GM12878 (cell line): Measurements from ENCODE around the gene NKAIN2. TPM values are rescaled to one million over a fixed set of nuclear protein-coding genes. Genes with fewer than 3 reads are reported as not detected.

ENCODE experiments used
- BCLAF1 ChIP-seq: fragments of 450-650 bp; IDR thresholded peaks from 2 replicates; pipeline ENCODE4 v1.6.1; 2017; ENCODE audit warnings: antibody characterized with exemption, mild to moderate bottlenecking, moderate library complexity
- BHLHE40 ChIP-seq, 2 experiments: fragments of 450-650 bp in 1 of 2; IDR thresholded peaks; 2 replicates each; pipeline ENCODE4 v1.6.1; 2011 to 2017; ENCODE audit warnings: low read depth in 2 of 2, borderline replicate concordance in 1 of 2, improper control_type of control experiment in 1 of 2, low read length in 1 of 2, mild to moderate bottlenecking in 1 of 2
- BRCA1 ChIP-seq: IDR thresholded peaks from 2 replicates; pipeline ENCODE4 v1.6.1; 2011; ENCODE audit warnings: low read depth, low read length, improper control_type of control experiment
- KLF5 ChIP-seq: fragments of 450-650 bp; IDR thresholded peaks from 2 replicates; pipeline ENCODE4 v1.6.1; 2014; ENCODE audit warnings: mild to moderate bottlenecking; ENCODE audit not compliant: partially characterized antibody
- MAX ChIP-seq: IDR thresholded peaks from 2 replicates; pipeline ENCODE4 v1.6.1; 2012; ENCODE audit warnings: low read depth, low read length, improper control_type of control experiment
- NFIC ChIP-seq: IDR thresholded peaks from 2 replicates; pipeline ENCODE4 v1.6.1; 2012; ENCODE audit warnings: low read depth, mild to moderate bottlenecking, inconsistent platforms, low read length, moderate library complexity
- PAX5 ChIP-seq: IDR thresholded peaks from 2 replicates; pipeline ENCODE4 v1.6.1; 2011; ENCODE audit warnings: low read depth, low read length, borderline replicate concordance
- RB1 ChIP-seq: fragments of 450-650 bp; formaldehyde crosslinking; IDR thresholded peaks from 2 replicates; pipeline ENCODE4 v1.6.1; 2017; ENCODE audit warnings: mild to moderate bottlenecking, borderline replicate concordance
- RCOR1 ChIP-seq: conservative IDR thresholded peaks from 2 replicates; pipeline ENCODE4 v1.6.1; 2012; ENCODE audit warnings: low read depth, low read length, improper control_type of control experiment
- SRF ChIP-seq, 2 experiments: IDR thresholded peaks; 2 replicates each; pipeline ENCODE4 v1.6.1; 2011; ENCODE audit warnings: low read depth in 2 of 2, low read length in 2 of 2, mild to moderate bottlenecking in 1 of 2, moderate library complexity in 1 of 2
- TARDBP ChIP-seq: IDR thresholded peaks from 2 replicates; pipeline ENCODE4 v1.6.1; 2016; ENCODE audit warnings: borderline replicate concordance
- ZNF384 ChIP-seq: IDR thresholded peaks from 2 replicates; pipeline ENCODE4 v1.6.1; 2012; ENCODE audit warnings: low read depth, mild to moderate bottlenecking, low read length, improper control_type of control experiment, borderline replicate concordance
- polyA plus RNA-seq, 11 experiments: library from polyadenylated mRNA; depleted of rRNA in 4 of 11; unstranded in 6 of 11; stranded (reverse) in 5 of 11; fragments of >200 nt; fragmentation: Nextera tagmentation in 4 of 11; fragmentation: Illumina TruSeq in 1 of 11; extraction: Ambion mirVana in 4 of 11; extraction: Trizol in 1 of 11; gene quantifications; 1 replicate in 1 of 11; 2 replicates in 10 of 11; pipeline versions ENCODE4 v1.2.1 to v1.2.3, GENCODE V29; 2011 to 2016; ENCODE audit warnings: inconsistent platforms in 2 of 11, missing spikeins in 2 of 11, low read depth in 1 of 11
- total RNA-seq, 4 experiments: library from RNA; depleted of rRNA in 3 of 4; stranded (reverse); fragments of >200 nt in 3 of 4; fragmentation: Illumina TruSeq in 1 of 4; extraction: Trizol in 1 of 4; gene quantifications; 2 replicates each; pipeline versions ENCODE4 v1.2.1 to v1.2.3, GENCODE V29; 2013 to 2021
- TF ChIP-seq, protein P1 (sequence below): IDR thresholded peaks from 2 replicates; pipeline ENCODE4 v1.6.1; 2012; ENCODE audit warnings: improper control_type of control experiment, low read depth, low read length; ENCODE audit not compliant: insufficient replicate concordance
- TF ChIP-seq, protein P2 (sequence below): fragments of 150-350 bp; IDR thresholded peaks from 2 replicates; pipeline ENCODE4 v1.6.1; 2016; ENCODE audit warnings: low read depth, low read length
- TF ChIP-seq, protein P3 (sequence below): fragments of 450-650 bp; IDR thresholded peaks from 2 replicates; pipeline ENCODE4 v1.6.1; 2014; ENCODE audit warnings: mild to moderate bottlenecking

NKAIN2 gene
- total and polyA plus RNA-seq, 10 of the 15 experiments (the other 5 are each of a cell fraction or from before 2014, with no cell fraction given), result not detected

GRCh38 chr6:123925350-123925749, 121.7 kb downstream of the NKAIN2 start (continued):
- TF ChIP-seq, protein P1, sequence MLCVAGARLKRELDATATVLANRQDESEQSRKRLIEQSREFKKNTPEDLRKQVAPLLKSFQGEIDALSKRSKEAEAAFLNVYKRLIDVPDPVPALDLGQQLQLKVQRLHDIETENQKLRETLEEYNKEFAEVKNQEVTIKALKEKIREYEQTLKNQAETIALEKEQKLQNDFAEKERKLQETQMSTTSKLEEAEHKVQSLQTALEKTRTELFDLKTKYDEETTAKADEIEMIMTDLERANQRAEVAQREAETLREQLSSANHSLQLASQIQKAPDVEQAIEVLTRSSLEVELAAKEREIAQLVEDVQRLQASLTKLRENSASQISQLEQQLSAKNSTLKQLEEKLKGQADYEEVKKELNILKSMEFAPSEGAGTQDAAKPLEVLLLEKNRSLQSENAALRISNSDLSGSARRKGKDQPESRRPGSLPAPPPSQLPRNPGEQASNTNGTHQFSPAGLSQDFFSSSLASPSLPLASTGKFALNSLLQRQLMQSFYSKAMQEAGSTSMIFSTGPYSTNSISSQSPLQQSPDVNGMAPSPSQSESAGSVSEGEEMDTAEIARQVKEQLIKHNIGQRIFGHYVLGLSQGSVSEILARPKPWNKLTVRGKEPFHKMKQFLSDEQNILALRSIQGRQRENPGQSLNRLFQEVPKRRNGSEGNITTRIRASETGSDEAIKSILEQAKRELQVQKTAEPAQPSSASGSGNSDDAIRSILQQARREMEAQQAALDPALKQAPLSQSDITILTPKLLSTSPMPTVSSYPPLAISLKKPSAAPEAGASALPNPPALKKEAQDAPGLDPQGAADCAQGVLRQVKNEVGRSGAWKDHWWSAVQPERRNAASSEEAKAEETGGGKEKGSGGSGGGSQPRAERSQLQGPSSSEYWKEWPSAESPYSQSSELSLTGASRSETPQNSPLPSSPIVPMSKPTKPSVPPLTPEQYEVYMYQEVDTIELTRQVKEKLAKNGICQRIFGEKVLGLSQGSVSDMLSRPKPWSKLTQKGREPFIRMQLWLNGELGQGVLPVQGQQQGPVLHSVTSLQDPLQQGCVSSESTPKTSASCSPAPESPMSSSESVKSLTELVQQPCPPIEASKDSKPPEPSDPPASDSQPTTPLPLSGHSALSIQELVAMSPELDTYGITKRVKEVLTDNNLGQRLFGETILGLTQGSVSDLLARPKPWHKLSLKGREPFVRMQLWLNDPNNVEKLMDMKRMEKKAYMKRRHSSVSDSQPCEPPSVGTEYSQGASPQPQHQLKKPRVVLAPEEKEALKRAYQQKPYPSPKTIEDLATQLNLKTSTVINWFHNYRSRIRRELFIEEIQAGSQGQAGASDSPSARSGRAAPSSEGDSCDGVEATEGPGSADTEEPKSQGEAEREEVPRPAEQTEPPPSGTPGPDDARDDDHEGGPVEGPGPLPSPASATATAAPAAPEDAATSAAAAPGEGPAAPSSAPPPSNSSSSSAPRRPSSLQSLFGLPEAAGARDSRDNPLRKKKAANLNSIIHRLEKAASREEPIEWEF, result no peak
- peak; percentile 35 to 36; a peak in 1 of 4 replicates for TF ChIP-seq BHLHE40 (IDR thresholded peaks at IDR 0.05; ENCODE audit: borderline replicate concordance in 1 of 2, low read depth in 2 of 2, low read length in 1 of 2)
- TF ChIP-seq TARDBP, result no peak
- peak; percentile 86 for TF ChIP-seq NFIC
- no peak for TF ChIP-seq MAX
- TF ChIP-seq SRF (IDR thresholded peaks at IDR 0.05; ENCODE audit: low read depth in 2 of 2, low read length in 2 of 2), result no peak
- no peak for TF ChIP-seq RCOR1
- TF ChIP-seq ZNF384, result no peak
- TF ChIP-seq BRCA1, result no peak
- no peak for TF ChIP-seq BCLAF1
- TF ChIP-seq, protein P2, sequence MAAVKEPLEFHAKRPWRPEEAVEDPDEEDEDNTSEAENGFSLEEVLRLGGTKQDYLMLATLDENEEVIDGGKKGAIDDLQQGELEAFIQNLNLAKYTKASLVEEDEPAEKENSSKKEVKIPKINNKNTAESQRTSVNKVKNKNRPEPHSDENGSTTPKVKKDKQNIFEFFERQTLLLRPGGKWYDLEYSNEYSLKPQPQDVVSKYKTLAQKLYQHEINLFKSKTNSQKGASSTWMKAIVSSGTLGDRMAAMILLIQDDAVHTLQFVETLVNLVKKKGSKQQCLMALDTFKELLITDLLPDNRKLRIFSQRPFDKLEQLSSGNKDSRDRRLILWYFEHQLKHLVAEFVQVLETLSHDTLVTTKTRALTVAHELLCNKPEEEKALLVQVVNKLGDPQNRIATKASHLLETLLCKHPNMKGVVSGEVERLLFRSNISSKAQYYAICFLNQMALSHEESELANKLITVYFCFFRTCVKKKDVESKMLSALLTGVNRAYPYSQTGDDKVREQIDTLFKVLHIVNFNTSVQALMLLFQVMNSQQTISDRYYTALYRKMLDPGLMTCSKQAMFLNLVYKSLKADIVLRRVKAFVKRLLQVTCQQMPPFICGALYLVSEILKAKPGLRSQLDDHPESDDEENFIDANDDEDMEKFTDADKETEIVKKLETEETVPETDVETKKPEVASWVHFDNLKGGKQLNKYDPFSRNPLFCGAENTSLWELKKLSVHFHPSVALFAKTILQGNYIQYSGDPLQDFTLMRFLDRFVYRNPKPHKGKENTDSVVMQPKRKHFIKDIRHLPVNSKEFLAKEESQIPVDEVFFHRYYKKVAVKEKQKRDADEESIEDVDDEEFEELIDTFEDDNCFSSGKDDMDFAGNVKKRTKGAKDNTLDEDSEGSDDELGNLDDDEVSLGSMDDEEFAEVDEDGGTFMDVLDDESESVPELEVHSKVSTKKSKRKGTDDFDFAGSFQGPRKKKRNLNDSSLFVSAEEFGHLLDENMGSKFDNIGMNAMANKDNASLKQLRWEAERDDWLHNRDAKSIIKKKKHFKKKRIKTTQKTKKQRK, result no peak
- TF ChIP-seq, protein P3, sequence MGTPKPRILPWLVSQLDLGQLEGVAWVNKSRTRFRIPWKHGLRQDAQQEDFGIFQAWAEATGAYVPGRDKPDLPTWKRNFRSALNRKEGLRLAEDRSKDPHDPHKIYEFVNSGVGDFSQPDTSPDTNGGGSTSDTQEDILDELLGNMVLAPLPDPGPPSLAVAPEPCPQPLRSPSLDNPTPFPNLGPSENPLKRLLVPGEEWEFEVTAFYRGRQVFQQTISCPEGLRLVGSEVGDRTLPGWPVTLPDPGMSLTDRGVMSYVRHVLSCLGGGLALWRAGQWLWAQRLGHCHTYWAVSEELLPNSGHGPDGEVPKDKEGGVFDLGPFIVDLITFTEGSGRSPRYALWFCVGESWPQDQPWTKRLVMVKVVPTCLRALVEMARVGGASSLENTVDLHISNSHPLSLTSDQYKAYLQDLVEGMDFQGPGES, result no peak
- TF ChIP-seq KLF5, result no peak
- TF ChIP-seq RB1, result no peak
- peak; percentile 37; the same call in 1 of the 2 replicates for TF ChIP-seq PAX5
